Measurements from ENCODE around the gene GAK. TPM values are rescaled to one million over a fixed set of nuclear protein-coding genes. Genes with fewer than 3 reads are reported as not detected.

Gene GAK
- total and polyA plus RNA-seq, 2 of the 13 experiments (the other 11 are each of a cell fraction or from before 2014, with no cell fraction given): 17.5 to 44.3 TPM

DNA sequence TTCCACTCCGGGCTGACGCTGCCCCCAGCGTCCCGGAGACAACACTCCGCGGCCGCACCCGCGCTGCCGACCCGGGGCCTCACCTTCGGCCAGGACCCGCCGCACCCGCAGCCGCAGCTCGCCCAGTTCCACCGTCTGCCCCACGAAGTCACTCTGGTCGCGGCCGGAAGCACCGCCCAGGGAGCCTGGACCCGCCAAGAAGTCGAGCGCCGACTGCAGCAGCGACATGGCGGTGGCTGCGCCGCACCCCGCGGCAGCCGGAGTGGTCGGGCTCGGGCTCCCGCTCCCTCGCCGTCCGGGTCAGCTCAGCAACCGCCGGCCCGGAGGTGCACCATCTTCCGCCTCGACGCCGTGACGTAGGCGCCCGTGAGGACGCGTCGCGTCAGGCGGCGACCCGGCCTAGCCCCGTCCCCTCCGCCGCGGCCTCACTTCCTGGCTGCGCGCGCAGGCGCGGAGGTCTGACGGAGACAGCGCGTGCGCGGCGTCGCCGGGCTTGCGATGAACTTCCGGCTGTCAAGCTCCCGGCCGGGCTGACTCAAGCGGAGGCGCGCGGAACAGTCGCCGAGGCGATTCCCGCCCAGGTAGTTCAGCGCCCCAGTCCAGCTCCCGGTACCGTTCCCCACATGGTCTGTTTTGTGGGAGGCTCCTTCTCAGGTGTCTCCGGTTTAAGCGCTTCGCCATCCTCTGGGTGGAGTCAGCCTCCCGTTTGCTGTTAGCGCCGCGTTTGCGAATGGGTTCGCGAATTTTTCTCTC lies at the start of gene GAK, which contains the start of gene TMEM175 (continued):
- TF ChIP-seq LCORL (IDR thresholded peaks at IDR 0.05): no peak
- 0 out of 2 replicates have a peak, but pooled peaks have one; percentile 40 for TF ChIP-seq LCORL (CRISPR knock-in tag; IDR thresholded peaks at IDR 0.05)
- TF ChIP-seq GABPB1 (CRISPR knock-in tag; IDR thresholded peaks at IDR 0.05): peak; percentile 98
- TF ChIP-seq, protein P1, sequence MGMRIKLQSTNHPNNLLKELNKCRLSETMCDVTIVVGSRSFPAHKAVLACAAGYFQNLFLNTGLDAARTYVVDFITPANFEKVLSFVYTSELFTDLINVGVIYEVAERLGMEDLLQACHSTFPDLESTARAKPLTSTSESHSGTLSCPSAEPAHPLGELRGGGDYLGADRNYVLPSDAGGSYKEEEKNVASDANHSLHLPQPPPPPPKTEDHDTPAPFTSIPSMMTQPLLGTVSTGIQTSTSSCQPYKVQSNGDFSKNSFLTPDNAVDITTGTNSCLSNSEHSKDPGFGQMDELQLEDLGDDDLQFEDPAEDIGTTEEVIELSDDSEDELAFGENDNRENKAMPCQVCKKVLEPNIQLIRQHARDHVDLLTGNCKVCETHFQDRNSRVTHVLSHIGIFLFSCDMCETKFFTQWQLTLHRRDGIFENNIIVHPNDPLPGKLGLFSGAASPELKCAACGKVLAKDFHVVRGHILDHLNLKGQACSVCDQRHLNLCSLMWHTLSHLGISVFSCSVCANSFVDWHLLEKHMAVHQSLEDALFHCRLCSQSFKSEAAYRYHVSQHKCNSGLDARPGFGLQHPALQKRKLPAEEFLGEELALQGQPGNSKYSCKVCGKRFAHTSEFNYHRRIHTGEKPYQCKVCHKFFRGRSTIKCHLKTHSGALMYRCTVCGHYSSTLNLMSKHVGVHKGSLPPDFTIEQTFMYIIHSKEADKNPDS (CRISPR knock-in tag; IDR thresholded peaks at IDR 0.05): no peak
- no peak for TF ChIP-seq ZNF644 (CRISPR knock-in tag; IDR thresholded peaks at IDR 0.05; ENCODE audit: low read depth)
- TF ChIP-seq CREM (IDR thresholded peaks at IDR 0.05): no peak; the same call in 1 of the 2 replicates
- no peak for TF ChIP-seq CREM (CRISPR knock-in tag; IDR thresholded peaks at IDR 0.05)
- no peak for TF ChIP-seq NCOA1 (CRISPR knock-in tag; IDR thresholded peaks at IDR 0.05)
- no peak for TF ChIP-seq ZNF737 (CRISPR knock-in tag; IDR thresholded peaks at IDR 0.05; ENCODE audit: borderline replicate concordance)
- no peak for TF ChIP-seq KLF9 (CRISPR knock-in tag; IDR thresholded peaks at IDR 0.05; ENCODE audit: low read depth)
- TF ChIP-seq, protein P2, sequence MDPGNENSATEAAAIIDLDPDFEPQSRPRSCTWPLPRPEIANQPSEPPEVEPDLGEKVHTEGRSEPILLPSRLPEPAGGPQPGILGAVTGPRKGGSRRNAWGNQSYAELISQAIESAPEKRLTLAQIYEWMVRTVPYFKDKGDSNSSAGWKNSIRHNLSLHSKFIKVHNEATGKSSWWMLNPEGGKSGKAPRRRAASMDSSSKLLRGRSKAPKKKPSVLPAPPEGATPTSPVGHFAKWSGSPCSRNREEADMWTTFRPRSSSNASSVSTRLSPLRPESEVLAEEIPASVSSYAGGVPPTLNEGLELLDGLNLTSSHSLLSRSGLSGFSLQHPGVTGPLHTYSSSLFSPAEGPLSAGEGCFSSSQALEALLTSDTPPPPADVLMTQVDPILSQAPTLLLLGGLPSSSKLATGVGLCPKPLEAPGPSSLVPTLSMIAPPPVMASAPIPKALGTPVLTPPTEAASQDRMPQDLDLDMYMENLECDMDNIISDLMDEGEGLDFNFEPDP (CRISPR knock-in tag; conservative IDR thresholded peaks at IDR 0.05): no peak
- 0 out of 2 replicates have a peak, but pooled peaks have one; percentile 24 for TF ChIP-seq HOXA5 (CRISPR knock-in tag; IDR thresholded peaks at IDR 0.05)
- TF ChIP-seq MXI1 (IDR thresholded peaks at IDR 0.05; ENCODE audit: borderline replicate concordance, low read depth, low read length): peak; percentile 88; the same call in 1 of the 3 replicates
- TF ChIP-seq HNF4A (CRISPR knock-in tag; IDR thresholded peaks at IDR 0.05): no peak
- TF ChIP-seq SIX4 (CRISPR knock-in tag; IDR thresholded peaks at IDR 0.05): no peak; the same call in 1 of the 2 replicates
- no peak for TF ChIP-seq ZNF773 (CRISPR knock-in tag; IDR thresholded peaks at IDR 0.05; ENCODE audit: borderline replicate concordance)
- no peak for TF ChIP-seq SSRP1 (CRISPR knock-in tag; IDR thresholded peaks at IDR 0.05)
- TF ChIP-seq RBAK (CRISPR knock-in tag; IDR thresholded peaks at IDR 0.05): no peak
- TF ChIP-seq, protein P3, sequence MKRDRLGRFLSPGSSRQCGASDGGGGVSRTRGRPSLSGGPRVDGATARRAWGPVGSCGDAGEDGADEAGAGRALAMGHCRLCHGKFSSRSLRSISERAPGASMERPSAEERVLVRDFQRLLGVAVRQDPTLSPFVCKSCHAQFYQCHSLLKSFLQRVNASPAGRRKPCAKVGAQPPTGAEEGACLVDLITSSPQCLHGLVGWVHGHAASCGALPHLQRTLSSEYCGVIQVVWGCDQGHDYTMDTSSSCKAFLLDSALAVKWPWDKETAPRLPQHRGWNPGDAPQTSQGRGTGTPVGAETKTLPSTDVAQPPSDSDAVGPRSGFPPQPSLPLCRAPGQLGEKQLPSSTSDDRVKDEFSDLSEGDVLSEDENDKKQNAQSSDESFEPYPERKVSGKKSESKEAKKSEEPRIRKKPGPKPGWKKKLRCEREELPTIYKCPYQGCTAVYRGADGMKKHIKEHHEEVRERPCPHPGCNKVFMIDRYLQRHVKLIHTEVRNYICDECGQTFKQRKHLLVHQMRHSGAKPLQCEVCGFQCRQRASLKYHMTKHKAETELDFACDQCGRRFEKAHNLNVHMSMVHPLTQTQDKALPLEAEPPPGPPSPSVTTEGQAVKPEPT (CRISPR knock-in tag; IDR thresholded peaks at IDR 0.05; ENCODE audit: low read depth): peak; percentile 51; the same call in 1 of the 2 replicates
- TF ChIP-seq PAF1 (CRISPR knock-in tag; IDR thresholded peaks at IDR 0.05): no peak
- no peak for TF ChIP-seq SCMH1 (CRISPR knock-in tag; IDR thresholded peaks at IDR 0.05; ENCODE audit: borderline replicate concordance)
- TF ChIP-seq ZNF772 (CRISPR knock-in tag; IDR thresholded peaks at IDR 0.05): 0 out of 2 replicates have a peak, but pooled peaks have one; percentile 71
- 0 out of 2 replicates have a peak, but pooled peaks have one; percentile 37 for TF ChIP-seq CBFB (CRISPR knock-in tag; IDR thresholded peaks at IDR 0.05)
- no peak for TF ChIP-seq NBN (conservative IDR thresholded peaks at IDR 0.05)
- TF ChIP-seq ZNF761 (CRISPR knock-in tag; conservative IDR thresholded peaks at IDR 0.05): no peak
- TF ChIP-seq GATAD1 (CRISPR knock-in tag; IDR thresholded peaks at IDR 0.05): peak; percentile 94
- no peak for TF ChIP-seq ZNF839 (CRISPR knock-in tag; IDR thresholded peaks at IDR 0.05; ENCODE audit: borderline replicate concordance)
- TF ChIP-seq CAMTA2 (CRISPR knock-in tag; IDR thresholded peaks at IDR 0.05; ENCODE audit: borderline replicate concordance): peak; percentile 57; the same call in 1 of the 2 replicates
- TF ChIP-seq HES4 (CRISPR knock-in tag; IDR thresholded peaks at IDR 0.05; ENCODE audit: borderline replicate concordance): no peak
